K562 (cell line): Measurements from ENCODE around the gene SMG9. TPM values are rescaled to one million over a fixed set of nuclear protein-coding genes. Genes with fewer than 3 reads are reported as not detected.
A peak's percentile ranks its signal among the peaks of the same experiment; 100 is the strongest.

ENCODE experiments used
- CBX5 ChIP-seq: IDR thresholded peaks from 2 replicates; pipeline ENCODE4 v1.6.1; 2014; ENCODE audit warnings: low read depth, borderline replicate concordance
- FOXA1 ChIP-seq: fragments of 450-650 bp; IDR thresholded peaks from 2 replicates; pipeline ENCODE4 v1.6.1; 2016; ENCODE audit warnings: mild to moderate bottlenecking, borderline replicate concordance
- GATA2 ChIP-seq: sonication (generic); formaldehyde crosslinking; IDR thresholded peaks from 2 replicates; pipeline ENCODE4 v1.4.0; 2020; ENCODE audit warnings: mild to moderate bottlenecking, missing genetic modification reagents
- HNRNPL ChIP-seq: fragments of 200-400 bp; formaldehyde crosslinking; IDR thresholded peaks from 2 replicates; pipeline ENCODE4 v1.6.1; 2017; ENCODE audit warnings: low read depth, mild to moderate bottlenecking, low read length
- JUND ChIP-seq, 2 experiments: IDR thresholded peaks; 2 replicates in 1 of 2; 3 replicates in 1 of 2; pipeline ENCODE4 v1.6.1; 2011; ENCODE audit warnings: borderline replicate concordance in 2 of 2, low read depth in 2 of 2, low read length in 2 of 2, improper control_type of control experiment in 1 of 2, missing biosample characterization in 1 of 2, missing genetic modification characterization in 1 of 2, missing genetic modification reagents in 1 of 2
- KLF13 ChIP-seq: fragments of 450-650 bp; IDR thresholded peaks from 2 replicates; pipeline ENCODE4 v1.6.1; 2016; ENCODE audit warnings: missing genetic modification characterization, low read depth, mild to moderate bottlenecking, missing compliant biosample characterization, moderate library complexity, borderline replicate concordance
- LARP7 ChIP-seq: fragments of 450-650 bp; IDR thresholded peaks from 2 replicates; pipeline ENCODE4 v1.6.1; 2016
- MEF2A ChIP-seq: IDR thresholded peaks from 2 replicates; pipeline ENCODE4 v1.6.1; 2011; ENCODE audit warnings: low read depth, mild to moderate bottlenecking, low read length, moderate library complexity; ENCODE audit not compliant: control insufficient read depth
- MEIS2 ChIP-seq: fragments of 450-650 bp; IDR thresholded peaks from 2 replicates; pipeline ENCODE4 v1.6.1; 2014; ENCODE audit warnings: mild to moderate bottlenecking; ENCODE audit not compliant: partially characterized antibody
- MLLT1 ChIP-seq, 2 experiments: fragments of 450-650 bp; IDR thresholded peaks; 2 replicates each; pipeline ENCODE4 v1.6.1; 2016
- MYBL2 ChIP-seq, 2 experiments: fragments of 450-650 bp in 1 of 2; sonication (generic) in 1 of 2; formaldehyde crosslinking in 1 of 2; IDR thresholded peaks; 2 replicates each; pipeline versions ENCODE4 v1.6.1 to v1.8.1; 2017 to 2022; ENCODE audit warnings: borderline replicate concordance in 1 of 2, inconsistent platforms in 1 of 2, low read depth in 1 of 2, mild to moderate bottlenecking in 1 of 2, missing genetic modification reagents in 1 of 2, moderate library complexity in 1 of 2
- NFRKB ChIP-seq: fragments of 450-650 bp; IDR thresholded peaks from 2 replicates; pipeline ENCODE4 v1.6.1; 2016; ENCODE audit warnings: low read depth
- PHTF2 ChIP-seq: fragments of 250-450 bp; sonication (Bioruptor Pico); IDR thresholded peaks from 2 replicates; pipeline ENCODE4 v1.5.0; 2021; ENCODE audit warnings: mild to moderate bottlenecking
- PML ChIP-seq: IDR thresholded peaks from 2 replicates; pipeline ENCODE4 v1.6.1; 2012; ENCODE audit warnings: low read length, inconsistent platforms
- POLR2H ChIP-seq: IDR thresholded peaks from 2 replicates; pipeline ENCODE4 v1.6.1; 2016; ENCODE audit warnings: missing genetic modification characterization, low read depth, mild to moderate bottlenecking, control low read depth, missing compliant biosample characterization, moderate library complexity
- RBBP5 ChIP-seq: fragments of 200-600 bp; sonication (generic); IDR thresholded peaks from 2 replicates; pipeline ENCODE4 v1.6.1; 2012; ENCODE audit warnings: borderline replicate concordance, mild to moderate bottlenecking, low read length, control low read depth, inconsistent platforms; ENCODE audit not compliant: insufficient read depth, poor library complexity, severe bottlenecking
- SMARCA4 ChIP-seq: fragments of 450-650 bp; IDR thresholded peaks from 2 replicates; pipeline ENCODE4 v1.6.1; 2016
- SMARCC2 ChIP-seq: fragments of 450-650 bp; IDR thresholded peaks from 2 replicates; pipeline ENCODE4 v1.6.1; 2017; ENCODE audit warnings: antibody characterized with exemption, moderate library complexity, mild to moderate bottlenecking, low read depth
- XRCC3 ChIP-seq: fragments of 450-650 bp; IDR thresholded peaks from 2 replicates; pipeline ENCODE4 v1.6.1; 2017; ENCODE audit warnings: mild to moderate bottlenecking, moderate library complexity
- ZBTB7A ChIP-seq: IDR thresholded peaks from 2 replicates; pipeline ENCODE4 v1.6.1; 2011; ENCODE audit warnings: low read depth, mild to moderate bottlenecking, low read length, moderate library complexity, borderline replicate concordance; ENCODE audit not compliant: control insufficient read depth
- ZNF3 ChIP-seq: fragments of 250-450 bp; sonication (Bioruptor Pico); IDR thresholded peaks from 2 replicates; pipeline ENCODE4 v1.5.0; 2021; ENCODE audit warnings: mild to moderate bottlenecking, moderate library complexity
- polyA plus RNA-seq, 8 experiments: library from polyadenylated mRNA; depleted of rRNA in 4 of 8; stranded (reverse) in 5 of 8; unstranded in 3 of 8; fragments of >200 nt; fragmentation: Nextera tagmentation in 2 of 8; fragmentation: Illumina TruSeq in 1 of 8; extraction: Ambion mirVana in 2 of 8; extraction: Trizol in 1 of 8; gene quantifications; 2 replicates each; pipeline versions ENCODE4 v1.2.1 to v1.2.3, GENCODE V29; 2011 to 2014; ENCODE audit warnings: inconsistent platforms in 1 of 8, missing spikeins in 1 of 8
- total RNA-seq, 7 experiments: library from RNA; depleted of rRNA in 6 of 7; stranded (reverse); fragments of >200 nt in 6 of 7; fragmentation: Illumina TruSeq in 2 of 7; extraction: Trizol in 2 of 7; gene quantifications; 2 replicates each; pipeline versions ENCODE4 v1.2.1 to v1.2.3, GENCODE V29; 2011 to 2021; ENCODE audit warnings: low replicate concordance in 1 of 7
- TF ChIP-seq, protein P1 (sequence below): fragments of 450-650 bp; IDR thresholded peaks from 2 replicates; pipeline ENCODE4 v1.6.1; 2016; ENCODE audit warnings: antibody characterized with exemption
- TF ChIP-seq, protein P2 (sequence below): fragments of 250-450 bp; sonication (Bioruptor Pico); IDR thresholded peaks from 2 replicates; pipeline ENCODE4 v1.5.0; 2020; ENCODE audit warnings: mild to moderate bottlenecking, borderline replicate concordance

SMG9 gene
- total and polyA plus RNA-seq, 9 of the 15 experiments (the other 6 are each of a cell fraction or from before 2014, with no cell fraction given): 1.7 to 79.7 (median 40.2) TPM

GRCh38 chr19:43755256-43755801 lies 567 bp upstream of the SMG9 start (continued):
- TF ChIP-seq SMARCC2: no peak
- no peak for TF ChIP-seq JUND (IDR thresholded peaks at IDR 0.05; ENCODE audit: borderline replicate concordance, low read depth, low read length)
- TF ChIP-seq JUND (tag; IDR thresholded peaks at IDR 0.05; ENCODE audit: borderline replicate concordance, low read depth, low read length): peak; percentile 7; the same call in 1 of the 3 replicates
- TF ChIP-seq ZNF3 (CRISPR knock-in tag): no peak
- TF ChIP-seq RBBP5: no peak
- TF ChIP-seq XRCC3: no peak
- TF ChIP-seq, protein P1, sequence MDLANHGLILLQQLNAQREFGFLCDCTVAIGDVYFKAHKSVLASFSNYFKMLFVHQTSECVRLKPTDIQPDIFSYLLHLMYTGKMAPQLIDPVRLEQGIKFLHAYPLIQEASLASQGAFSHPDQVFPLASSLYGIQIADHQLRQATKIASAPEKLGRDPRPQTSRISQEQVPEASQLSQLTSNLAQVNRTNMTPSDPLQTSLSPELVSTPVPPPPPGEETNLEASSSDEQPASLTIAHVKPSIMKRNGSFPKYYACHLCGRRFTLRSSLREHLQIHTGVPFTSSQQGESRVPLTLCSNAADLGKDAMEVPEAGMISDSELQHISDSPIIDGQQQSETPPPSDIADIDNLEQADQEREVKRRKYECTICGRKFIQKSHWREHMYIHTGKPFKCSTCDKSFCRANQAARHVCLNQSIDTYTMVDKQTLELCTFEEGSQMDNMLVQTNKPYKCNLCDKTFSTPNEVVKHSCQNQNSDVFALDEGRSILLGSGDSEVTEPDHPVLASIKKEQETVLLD: peak; percentile 66; the same call in 1 of the 2 replicates
- TF ChIP-seq GATA2 (CRISPR knock-in tag): no peak
- TF ChIP-seq MEIS2: peak; percentile 31
- TF ChIP-seq PML: peak; percentile 66
- no peak for TF ChIP-seq CBX5
- TF ChIP-seq MYBL2 (IDR thresholded peaks at IDR 0.05; ENCODE audit: low read depth): peak; percentile 91
- TF ChIP-seq MYBL2 (CRISPR knock-in tag; IDR thresholded peaks at IDR 0.05; ENCODE audit: borderline replicate concordance): no peak
- TF ChIP-seq HNRNPL: no peak
- peak; percentile 87 for TF ChIP-seq NFRKB
- no peak for TF ChIP-seq MEF2A
- 0 out of 2 replicates have a peak, but pooled peaks have one; percentile 27 for TF ChIP-seq LARP7
- peak; percentile 29 for TF ChIP-seq SMARCA4
- TF ChIP-seq POLR2H (tag): peak; percentile 77
- 0 out of 4 replicates have a peak, but pooled peaks have one; percentile 0 to 64 for TF ChIP-seq MLLT1 (IDR thresholded peaks at IDR 0.05)
- TF ChIP-seq, protein P2, sequence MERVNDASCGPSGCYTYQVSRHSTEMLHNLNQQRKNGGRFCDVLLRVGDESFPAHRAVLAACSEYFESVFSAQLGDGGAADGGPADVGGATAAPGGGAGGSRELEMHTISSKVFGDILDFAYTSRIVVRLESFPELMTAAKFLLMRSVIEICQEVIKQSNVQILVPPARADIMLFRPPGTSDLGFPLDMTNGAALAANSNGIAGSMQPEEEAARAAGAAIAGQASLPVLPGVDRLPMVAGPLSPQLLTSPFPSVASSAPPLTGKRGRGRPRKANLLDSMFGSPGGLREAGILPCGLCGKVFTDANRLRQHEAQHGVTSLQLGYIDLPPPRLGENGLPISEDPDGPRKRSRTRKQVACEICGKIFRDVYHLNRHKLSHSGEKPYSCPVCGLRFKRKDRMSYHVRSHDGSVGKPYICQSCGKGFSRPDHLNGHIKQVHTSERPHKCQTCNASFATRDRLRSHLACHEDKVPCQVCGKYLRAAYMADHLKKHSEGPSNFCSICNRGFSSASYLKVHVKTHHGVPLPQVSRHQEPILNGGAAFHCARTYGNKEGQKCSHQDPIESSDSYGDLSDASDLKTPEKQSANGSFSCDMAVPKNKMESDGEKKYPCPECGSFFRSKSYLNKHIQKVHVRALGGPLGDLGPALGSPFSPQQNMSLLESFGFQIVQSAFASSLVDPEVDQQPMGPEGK (CRISPR knock-in tag): no peak
- TF ChIP-seq ZBTB7A: peak; percentile 58; the same call in 1 of the 2 replicates
- TF ChIP-seq FOXA1: no peak
- TF ChIP-seq KLF13 (tag): 0 out of 2 replicates have a peak, but pooled peaks have one; percentile 33
- no peak for TF ChIP-seq PHTF2 (CRISPR knock-in tag)
